HCT116 (cell line): Measurements from ENCODE around the gene AKAP3.

Experiments used
- CEBPB ChIP-seq: IDR thresholded peaks from 2 replicates; pipeline ENCODE4 v1.6.1; 2012; ENCODE audit warnings: low read depth
- CTCF ChIP-seq, 3 experiments: fragments of 200-600 bp in 1 of 3; sonication (generic) in 1 of 3; IDR thresholded peaks in 2 of 3; conservative IDR thresholded peaks in 1 of 3; 2 replicates each; pipeline ENCODE4 v1.5.1; 2012 to 2017; ENCODE audit warnings: low read depth in 2 of 3, low read length in 2 of 3, antibody characterized with exemption in 1 of 3, borderline replicate concordance in 1 of 3, control low read depth in 1 of 3, mild to moderate bottlenecking in 1 of 3, mixed read lengths in 1 of 3, mixed run types in 1 of 3, moderate library complexity in 1 of 3; ENCODE audit not compliant: insufficient read depth in 1 of 3
- EZH2 ChIP-seq: fragments of 200-600 bp; sonication (generic); IDR thresholded peaks from 2 replicates; pipeline ENCODE4 v1.6.1; 2017; ENCODE audit warnings: antibody characterized with exemption, mixed run types
- EZH2phosphoT487 ChIP-seq: fragments of 200-600 bp; IDR thresholded peaks from 2 replicates; pipeline ENCODE4 v1.6.1; 2018; ENCODE audit warnings: antibody characterized with exemption, borderline replicate concordance
- JUND ChIP-seq: IDR thresholded peaks from 2 replicates; pipeline ENCODE4 v1.6.1; 2012
- MAX ChIP-seq: IDR thresholded peaks from 2 replicates; pipeline ENCODE4 v1.6.1; 2012
- POLR2A ChIP-seq: IDR thresholded peaks from 2 replicates; pipeline ENCODE4 v1.7.0; 2011; ENCODE audit warnings: borderline replicate concordance; ENCODE audit not compliant: insufficient read depth, insufficient read length; ENCODE audit errors: extremely low read depth
- RAD21 ChIP-seq: IDR thresholded peaks from 2 replicates; pipeline ENCODE4 v1.6.1; 2012; ENCODE audit warnings: low read depth, mild to moderate bottlenecking
- REST ChIP-seq: IDR thresholded peaks from 2 replicates; pipeline ENCODE4 v1.6.1; 2012; ENCODE audit warnings: low read depth
- SIN3A ChIP-seq: IDR thresholded peaks from 2 replicates; pipeline ENCODE4 v1.6.1; 2012; ENCODE audit warnings: low read depth
- SP1 ChIP-seq: IDR thresholded peaks from 2 replicates; pipeline ENCODE4 v1.6.1; 2012; ENCODE audit warnings: low read depth
- TCF7L2 ChIP-seq: IDR thresholded peaks from 2 replicates; pipeline ENCODE4 v1.7.0; 2011; ENCODE audit warnings: borderline replicate concordance, inconsistent platforms; ENCODE audit not compliant: insufficient read depth, insufficient read length; ENCODE audit errors: extremely low read depth
- YY1 ChIP-seq: IDR thresholded peaks from 2 replicates; pipeline ENCODE4 v1.6.1; 2011; ENCODE audit warnings: low read length, low read depth, moderate library complexity, mild to moderate bottlenecking; ENCODE audit not compliant: insufficient replicate concordance; ENCODE audit errors: extremely low read depth
- ZFX ChIP-seq: fragments of 450-650 bp; IDR thresholded peaks from 2 replicates; pipeline ENCODE4 v1.6.1; 2017

- no peak for TF ChIP-seq JUND
- no peak for TF ChIP-seq CTCF (IDR thresholded peaks at IDR 0.05 in 2 of 3, conservative IDR thresholded peaks at IDR 0.05 in 1 of 3; ENCODE audit: borderline replicate concordance in 1 of 3, insufficient read depth in 1 of 3, low read depth in 2 of 3, low read length in 2 of 3)
- TF ChIP-seq POLR2A, result no peak
- TF ChIP-seq SIN3A, result no peak
- no peak for TF ChIP-seq EZH2
- TF ChIP-seq EZH2phosphoT487, result no peak
- no peak for TF ChIP-seq MAX
- no peak for TF ChIP-seq ZFX
- no peak for TF ChIP-seq RAD21
- no peak for TF ChIP-seq YY1
- no peak for TF ChIP-seq CEBPB
- no peak for TF ChIP-seq TCF7L2
- no peak for TF ChIP-seq SP1
- TF ChIP-seq REST, result no peak
Measured at GRCh38 chr12:4572680-4573079, 76.2 kb downstream of the AKAP3 start.
